Colonic mucosa (tissue), 4 donors: Measurements from ENCODE around the gene YWHAQ. TPM values are rescaled to one million over a fixed set of nuclear protein-coding genes. Genes with fewer than 3 reads are reported as not detected.
"Not testable (repeated sequence)": the region's sequence is repeated elsewhere in the genome, so short reads cannot be mapped to it uniquely, and the experiment has no call there.

Experiments
- DNase-seq: peaks from one replicate; pipeline ENCODE4 v3.0.0-alpha.2; 2020
- H3K27ac ChIP-seq: fragments of 200-600 bp; one replicate; pipeline ENCODE4 v1.8.0; 2021
- H3K27me3 ChIP-seq: fragments of 200-600 bp; one replicate; pipeline ENCODE4 v1.8.0; 2021
- H3K36me3 ChIP-seq: fragments of 200-600 bp; one replicate; pipeline ENCODE4 v1.8.0; 2021
- H3K4me1 ChIP-seq: fragments of 200-600 bp; one replicate; pipeline ENCODE4 v1.8.0; 2021; ENCODE audit warnings: mild to moderate bottlenecking
- H3K4me3 ChIP-seq: fragments of 200-600 bp; one replicate; pipeline ENCODE4 v1.8.0; 2021
- H3K9ac ChIP-seq, 2 donors: one replicate each; pipeline ENCODE4 v1.7.0; 2013; ENCODE audit warnings: control low read depth in 2 of 2, low read depth in 2 of 2, low read length in 2 of 2
- H3K9me3 ChIP-seq: fragments of 200-600 bp; one replicate; pipeline ENCODE4 v1.8.0; 2021
- intact Hi-C: fragments of 100-400 bp; cut with DNase I; formaldehyde crosslinking; loops from one replicate; pipeline ENCODE4 v1.14.1; 2022
- total RNA-seq, 2 donors: library from RNA; stranded (reverse); fragmentation: NEBNext Ultra II Directional in 1 of 2; extraction: Animal tissue kit (Norgen Biotek cat#: 25700) in 1 of 2; gene quantifications; one replicate each; pipeline ENCODE4 v1.2.1, GENCODE V29; 2021
- TF ChIP-seq, protein P1 (sequence below): fragments of 200-600 bp; IDR thresholded peaks from one replicate; pipeline ENCODE4 v1.8.0; 2022; ENCODE audit warnings: antibody characterized with exemption, mild to moderate bottlenecking
- donor health status: healthy.
- donor health status: DM: no; HTN: no; CAD: no.
- donor health status: DM: no; HTN: no; CAD: no.

YWHAQ gene
- total RNA-seq, 2 donors from 2014 or later, result 246 to 299 TPM

DNA sequence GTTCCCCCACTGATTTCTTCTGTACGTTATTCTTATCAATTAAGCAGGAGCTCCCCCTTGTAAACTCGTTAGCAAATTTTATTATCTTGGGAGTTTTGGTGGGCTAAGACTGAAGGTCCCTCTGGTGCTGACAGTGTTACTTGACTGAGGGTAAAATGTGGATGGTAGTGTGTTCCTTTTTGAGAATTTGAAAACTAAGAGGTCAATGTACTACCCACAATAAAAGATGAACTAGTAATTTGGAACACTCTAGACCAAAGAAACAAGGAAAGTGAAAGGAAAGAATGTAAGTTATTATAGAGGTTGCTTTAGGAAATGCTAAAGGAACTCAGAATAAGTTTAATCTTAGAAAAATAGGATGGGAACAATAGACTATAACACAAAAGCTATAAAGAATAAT lies 35.1 kb downstream of the YWHAQ start:
- no peak overlapping the region for H3K9ac ChIP-seq
- TF ChIP-seq, protein P1, sequence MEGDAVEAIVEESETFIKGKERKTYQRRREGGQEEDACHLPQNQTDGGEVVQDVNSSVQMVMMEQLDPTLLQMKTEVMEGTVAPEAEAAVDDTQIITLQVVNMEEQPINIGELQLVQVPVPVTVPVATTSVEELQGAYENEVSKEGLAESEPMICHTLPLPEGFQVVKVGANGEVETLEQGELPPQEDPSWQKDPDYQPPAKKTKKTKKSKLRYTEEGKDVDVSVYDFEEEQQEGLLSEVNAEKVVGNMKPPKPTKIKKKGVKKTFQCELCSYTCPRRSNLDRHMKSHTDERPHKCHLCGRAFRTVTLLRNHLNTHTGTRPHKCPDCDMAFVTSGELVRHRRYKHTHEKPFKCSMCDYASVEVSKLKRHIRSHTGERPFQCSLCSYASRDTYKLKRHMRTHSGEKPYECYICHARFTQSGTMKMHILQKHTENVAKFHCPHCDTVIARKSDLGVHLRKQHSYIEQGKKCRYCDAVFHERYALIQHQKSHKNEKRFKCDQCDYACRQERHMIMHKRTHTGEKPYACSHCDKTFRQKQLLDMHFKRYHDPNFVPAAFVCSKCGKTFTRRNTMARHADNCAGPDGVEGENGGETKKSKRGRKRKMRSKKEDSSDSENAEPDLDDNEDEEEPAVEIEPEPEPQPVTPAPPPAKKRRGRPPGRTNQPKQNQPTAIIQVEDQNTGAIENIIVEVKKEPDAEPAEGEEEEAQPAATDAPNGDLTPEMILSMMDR, result no peak

DNA sequence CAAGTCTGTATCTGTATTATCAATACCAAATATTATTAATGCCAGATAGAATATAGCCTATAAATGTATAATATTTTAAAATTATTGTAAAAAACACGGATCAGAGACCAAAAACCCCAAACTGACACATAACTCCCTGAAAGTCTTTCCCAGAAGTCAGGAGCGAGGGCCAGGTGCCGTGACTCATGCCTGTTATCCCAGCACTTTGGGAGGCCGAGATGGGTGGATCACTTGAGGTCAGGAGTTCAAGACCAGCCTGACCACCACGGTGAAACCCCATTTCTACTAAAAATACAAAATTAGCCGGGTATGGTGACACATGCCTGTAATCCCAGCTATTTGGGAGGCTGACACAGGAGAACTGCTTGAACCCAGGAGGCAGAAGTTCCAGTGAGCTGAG lies 35.5 kb downstream of the YWHAQ start:
- H3K27me3 ChIP-seq, H3K4me3 ChIP-seq, intact Hi-C loops, H3K4me1 ChIP-seq, H3K36me3 ChIP-seq, DNase-seq, H3K27ac ChIP-seq, H3K9ac ChIP-seq, H3K9me3 ChIP-seq: not testable (repeated sequence)

More for the DNA sequence above, 35.1 kb downstream of the YWHAQ start:
- H3K9me3 ChIP-seq, result no peaks in the 10 kb centered on the region
- DNase-seq, result no peak
- no peaks in the 10 kb centered on the region for H3K27me3 ChIP-seq
- intact Hi-C loops, result no loop called here
- no peaks in the 10 kb centered on the region for H3K4me1 ChIP-seq
- no peak overlapping the region for H3K4me3 ChIP-seq
- H3K27ac ChIP-seq, result no peak overlapping the region
- H3K36me3 ChIP-seq, result no peaks in the 10 kb centered on the region

DNA sequence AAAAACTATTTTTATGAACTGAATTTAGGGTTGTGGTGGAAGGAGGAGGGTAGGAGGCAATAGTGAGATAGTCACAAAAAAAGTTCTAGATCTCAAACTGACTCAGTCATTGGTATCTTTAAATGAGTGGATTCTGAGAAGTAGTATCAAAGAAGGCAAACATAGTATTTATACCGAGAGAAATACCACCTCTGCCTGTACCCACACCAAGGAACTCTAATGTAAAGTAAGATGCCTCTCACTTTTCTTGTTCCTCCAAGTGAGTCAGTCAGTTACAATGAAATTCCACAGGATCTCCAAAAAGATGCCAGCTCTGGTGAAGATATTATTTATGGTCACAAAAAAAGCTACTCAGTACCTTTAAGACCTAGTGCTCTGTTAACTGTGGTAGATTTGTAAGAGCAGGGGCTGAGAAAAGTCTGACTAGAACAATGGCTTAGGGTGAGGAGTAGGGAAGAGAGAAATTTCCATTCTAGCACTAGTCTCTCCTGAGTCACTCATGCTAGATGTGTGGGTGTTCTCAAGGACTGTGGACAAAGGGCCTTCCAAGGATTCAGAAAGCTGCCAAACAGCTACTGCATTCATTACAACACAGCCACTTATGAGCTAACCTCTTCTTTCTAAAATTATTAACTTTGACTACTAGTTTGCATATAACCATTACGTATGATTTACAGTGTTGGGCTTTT lies 36.3 kb downstream of the YWHAQ start:
- no peak for DNase-seq
- Histone ChIP-seq H3K27ac (no peak overlapping the region), H3K4me1 (no peaks in the 10 kb centered on the region), H3K4me3 (no peak overlapping the region), H3K27me3 (no peaks in the 10 kb centered on the region), H3K9me3 (no peaks in the 10 kb centered on the region), H3K9ac (no peak overlapping the region), H3K36me3 (no peaks in the 10 kb centered on the region)
- intact Hi-C loops, result no loop called here
- TF ChIP-seq, protein P1, result no peak

DNA sequence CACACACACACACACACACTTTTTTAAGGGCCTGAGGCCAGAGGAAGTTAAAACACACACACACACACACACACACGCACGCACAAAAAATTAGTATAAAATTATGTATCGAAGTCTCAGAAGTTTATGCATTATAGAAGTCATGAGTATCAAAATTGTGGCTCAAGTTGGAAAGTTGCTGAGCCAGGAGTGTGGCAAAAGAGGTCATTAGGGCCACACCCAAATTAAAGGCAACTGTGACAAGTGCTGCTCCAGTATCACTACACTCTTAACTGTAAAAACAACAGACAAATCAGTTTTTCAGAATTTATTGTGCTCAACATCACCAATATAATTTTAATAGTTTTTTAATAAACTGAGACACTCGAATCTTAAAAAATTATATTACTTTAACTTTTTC lies 36.9 kb downstream of the YWHAQ start:
- Histone ChIP-seq H3K27ac (no peak overlapping the region), H3K36me3 (no peaks in the 10 kb centered on the region), H3K9ac (no peak overlapping the region), H3K4me1 (no peaks in the 10 kb centered on the region), H3K27me3 (no peaks in the 10 kb centered on the region), H3K9me3 (no peaks in the 10 kb centered on the region), H3K4me3 (no peak overlapping the region)
- TF ChIP-seq, protein P1, result no peak
- intact Hi-C loops, result no loop called here
- no peak for DNase-seq

DNA sequence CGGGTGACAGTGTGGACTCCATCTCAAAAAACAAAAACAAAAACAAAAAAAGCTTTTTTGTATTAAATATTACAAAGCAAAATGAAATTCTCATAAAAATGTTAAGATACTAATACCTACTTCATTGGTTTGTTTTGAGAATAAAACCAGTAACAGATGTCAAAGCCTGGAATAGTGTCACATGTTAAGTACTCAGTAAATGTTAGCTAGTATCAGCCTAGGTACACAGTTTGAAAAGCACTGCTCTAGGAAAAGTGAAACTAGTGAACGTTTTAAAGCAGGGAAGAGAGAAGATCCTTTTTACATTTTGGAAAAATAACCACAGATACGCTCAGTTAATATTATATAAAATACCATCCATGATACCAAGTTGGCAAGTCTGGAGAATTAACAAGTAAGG lies 38.1 kb downstream of the YWHAQ start:
- Histone ChIP-seq H3K36me3 (no peaks in the 10 kb centered on the region), H3K27me3 (no peaks in the 10 kb centered on the region), H3K9me3 (no peaks in the 10 kb centered on the region), H3K27ac (no peak overlapping the region), H3K9ac (no peak overlapping the region), H3K4me1 (no peaks in the 10 kb centered on the region), H3K4me3 (no peak overlapping the region)
- DNase-seq, result no peak
- TF ChIP-seq, protein P1, result no peak
- intact Hi-C loops, result no loop called here

DNA sequence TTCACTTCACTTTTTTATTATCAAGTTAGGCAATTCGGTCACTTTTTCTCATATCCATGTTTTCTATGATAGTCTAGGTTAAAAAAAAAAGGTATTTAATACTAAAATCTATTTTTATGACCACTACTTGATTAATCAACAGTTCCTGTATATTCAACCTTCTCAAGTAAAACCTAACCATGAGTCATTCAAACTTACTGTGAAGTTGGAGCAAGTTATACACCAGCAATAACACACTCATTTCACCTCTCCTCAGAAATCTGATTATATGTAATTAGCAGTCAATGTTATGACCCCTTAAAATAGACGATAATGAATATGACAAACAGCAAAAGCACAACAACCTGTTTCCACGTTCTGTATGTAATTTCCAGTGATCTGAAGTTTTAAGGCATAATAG lies 40.2 kb downstream of the YWHAQ start:
- TF ChIP-seq, protein P1, result no peak
- H3K27me3 ChIP-seq, result no peaks in the 10 kb centered on the region
- H3K9ac ChIP-seq, result no peak overlapping the region
- H3K4me3 ChIP-seq, result no peak overlapping the region
- no peak for DNase-seq
- intact Hi-C loops, result no loop called here
- H3K36me3 ChIP-seq, result no peaks in the 10 kb centered on the region
- no peak overlapping the region for H3K27ac ChIP-seq
- no peaks in the 10 kb centered on the region for H3K9me3 ChIP-seq
- no peaks in the 10 kb centered on the region for H3K4me1 ChIP-seq
